ENCODE results near the gene ZNF692. TPM values are rescaled to one million over a fixed set of nuclear protein-coding genes. Genes with fewer than 3 reads are reported as not detected.

The ZNF692 gene
- polyA plus RNA-seq, 2 donors: 36.3 to 120 TPM

- Histone ChIP-seq H3K9me3 (ENCODE audit: control insufficient read depth in 2 of 2, insufficient read depth in 1 of 2, low read depth in 1 of 2, low read length in 1 of 2) (no peaks in the 10 kb centered on the region), H3K27me3 (ENCODE audit: control insufficient read depth in 1 of 2, insufficient read depth in 2 of 2, low read length in 2 of 2) (no peaks in the 10 kb centered on the region), H3K4me3 (ENCODE audit: low read depth in 1 of 2, low read length in 2 of 2) (no peak overlapping the region), H3K36me3 (ENCODE audit: control insufficient read depth in 2 of 2, insufficient read depth in 2 of 2, low read length in 1 of 2) (peaks cover 0 to 28% of the 10 kb centered on the region in 2 donors), H3K27ac (ENCODE audit: low read depth in 2 of 2, low read length in 1 of 2) (peak overlapping the region in 1 of 2 donors; percentile 59), H3K4me1 (ENCODE audit: control insufficient read depth in 2 of 2, insufficient read depth in 2 of 2, low read length in 1 of 2) (peaks cover 4 to 17% of the 10 kb centered on the region in 2 donors)
- WGBS, 2 donors: 50 to 60% methylated on average over 3 of the region's 3 CpGs
These were observed 37.8 kb downstream of the ZNF692 start for GRCh38 chr1:248821101-248821500.

- 82 to 85% methylated on average over 7 of the region's 7 CpGs for WGBS, 2 donors
- H3K9me3 ChIP-seq (ENCODE audit: control insufficient read depth in 2 of 2, insufficient read depth in 1 of 2, low read depth in 1 of 2, low read length in 1 of 2): no peaks in the 10 kb centered on the region
- H3K27ac ChIP-seq (ENCODE audit: low read depth in 2 of 2, low read length in 1 of 2): no peak overlapping the region
- H3K36me3 ChIP-seq (ENCODE audit: control insufficient read depth in 2 of 2, insufficient read depth in 2 of 2, low read length in 1 of 2): peaks cover 2 to 34% of the 10 kb centered on the region in 2 donors
- H3K27me3 ChIP-seq (ENCODE audit: control insufficient read depth in 1 of 2, insufficient read depth in 2 of 2, low read length in 2 of 2): no peaks in the 10 kb centered on the region
- no peak overlapping the region for H3K4me3 ChIP-seq (ENCODE audit: low read depth in 1 of 2, low read length in 2 of 2)
- peaks cover 4 to 15% of the 10 kb centered on the region in 2 donors for H3K4me1 ChIP-seq (ENCODE audit: control insufficient read depth in 2 of 2, insufficient read depth in 2 of 2, low read length in 1 of 2)
These were observed 38.8 kb downstream of the ZNF692 start for GRCh38 chr1:248820041-248820585.

GRCh38 chr1:248818505-248819374 lies 40.1 kb downstream of the ZNF692 start:
- Histone ChIP-seq H3K4me3 (ENCODE audit: low read depth in 1 of 2, low read length in 2 of 2) (no peak overlapping the region), H3K27me3 (ENCODE audit: control insufficient read depth in 1 of 2, insufficient read depth in 2 of 2, low read length in 2 of 2) (no peaks in the 10 kb centered on the region), H3K27ac (ENCODE audit: low read depth in 2 of 2, low read length in 1 of 2) (peak overlapping the region; percentile 10 to 33), H3K4me1 (ENCODE audit: control insufficient read depth in 2 of 2, insufficient read depth in 2 of 2, low read length in 1 of 2) (peaks cover 2 to 8% of the 10 kb centered on the region in 2 donors), H3K9me3 (ENCODE audit: control insufficient read depth in 2 of 2, insufficient read depth in 1 of 2, low read depth in 1 of 2, low read length in 1 of 2) (no peaks in the 10 kb centered on the region), H3K36me3 (ENCODE audit: control insufficient read depth in 2 of 2, insufficient read depth in 2 of 2, low read length in 1 of 2) (peaks cover 8 to 39% of the 10 kb centered on the region in 2 donors)
- WGBS, 2 donors: 78% methylated on average over 5 of the region's 5 CpGs

- H3K27ac ChIP-seq (ENCODE audit: low read depth in 2 of 2, low read length in 1 of 2): no peak overlapping the region
- no peak overlapping the region for H3K4me3 ChIP-seq (ENCODE audit: low read depth in 1 of 2, low read length in 2 of 2)
- no peaks in the 10 kb centered on the region for H3K9me3 ChIP-seq (ENCODE audit: control insufficient read depth in 2 of 2, insufficient read depth in 1 of 2, low read depth in 1 of 2, low read length in 1 of 2)
- no peaks in the 10 kb centered on the region for H3K27me3 ChIP-seq (ENCODE audit: control insufficient read depth in 1 of 2, insufficient read depth in 2 of 2, low read length in 2 of 2)
- 76 to 84% methylated on average over 6 of the region's 6 CpGs for WGBS, 2 donors
- peaks cover 2 to 4% of the 10 kb centered on the region in 2 donors for H3K4me1 ChIP-seq (ENCODE audit: control insufficient read depth in 2 of 2, insufficient read depth in 2 of 2, low read length in 1 of 2)
- peaks cover 11 to 48% of the 10 kb centered on the region in 2 donors for H3K36me3 ChIP-seq (ENCODE audit: control insufficient read depth in 2 of 2, insufficient read depth in 2 of 2, low read length in 1 of 2)
These were observed 41.8 kb downstream of the ZNF692 start for GRCh38 chr1:248817065-248817464.

GRCh38 chr1:248816042-248816851 lies 42.6 kb downstream of the ZNF692 start:
- no peak overlapping the region for H3K4me3 ChIP-seq (ENCODE audit: low read depth in 1 of 2, low read length in 2 of 2)
- no peak overlapping the region for H3K27ac ChIP-seq (ENCODE audit: low read depth in 2 of 2, low read length in 1 of 2)
- no peaks in the 10 kb centered on the region for H3K9me3 ChIP-seq (ENCODE audit: control insufficient read depth in 2 of 2, insufficient read depth in 1 of 2, low read depth in 1 of 2, low read length in 1 of 2)
- 86 to 91% methylated on average over 13 of the region's 13 CpGs for WGBS, 2 donors
- peaks cover 2 to 3% of the 10 kb centered on the region in 2 donors for H3K4me1 ChIP-seq (ENCODE audit: control insufficient read depth in 2 of 2, insufficient read depth in 2 of 2, low read length in 1 of 2)
- H3K36me3 ChIP-seq (ENCODE audit: control insufficient read depth in 2 of 2, insufficient read depth in 2 of 2, low read length in 1 of 2): peaks cover 11 to 54% of the 10 kb centered on the region in 2 donors
- H3K27me3 ChIP-seq (ENCODE audit: control insufficient read depth in 1 of 2, insufficient read depth in 2 of 2, low read length in 2 of 2): no peaks in the 10 kb centered on the region

- no peaks in the 10 kb centered on the region for H3K27me3 ChIP-seq (ENCODE audit: control insufficient read depth in 1 of 2, insufficient read depth in 2 of 2, low read length in 2 of 2)
- peaks cover 11 to 56% of the 10 kb centered on the region in 2 donors for H3K36me3 ChIP-seq (ENCODE audit: control insufficient read depth in 2 of 2, insufficient read depth in 2 of 2, low read length in 1 of 2)
- WGBS, 2 donors: 87 to 88% methylated on average over 10 of the region's 10 CpGs
- H3K27ac ChIP-seq (ENCODE audit: low read depth in 2 of 2, low read length in 1 of 2): no peak overlapping the region
- no peak overlapping the region for H3K4me3 ChIP-seq (ENCODE audit: low read depth in 1 of 2, low read length in 2 of 2)
- peaks cover 2 to 11% of the 10 kb centered on the region in 2 donors for H3K4me1 ChIP-seq (ENCODE audit: control insufficient read depth in 2 of 2, insufficient read depth in 2 of 2, low read length in 1 of 2)
- no peaks in the 10 kb centered on the region for H3K9me3 ChIP-seq (ENCODE audit: control insufficient read depth in 2 of 2, insufficient read depth in 1 of 2, low read depth in 1 of 2, low read length in 1 of 2)
These were observed 43.4 kb downstream of the ZNF692 start for GRCh38 chr1:248815407-248816034.

GRCh38 chr1:248814351-248814750 lies 44.5 kb downstream of the ZNF692 start:
- Histone ChIP-seq H3K27me3 (ENCODE audit: control insufficient read depth in 1 of 2, insufficient read depth in 2 of 2, low read length in 2 of 2) (no peaks in the 10 kb centered on the region), H3K36me3 (ENCODE audit: control insufficient read depth in 2 of 2, insufficient read depth in 2 of 2, low read length in 1 of 2) (peaks cover 11 to 56% of the 10 kb centered on the region in 2 donors), H3K4me3 (ENCODE audit: low read depth in 1 of 2, low read length in 2 of 2) (no peak overlapping the region), H3K4me1 (ENCODE audit: control insufficient read depth in 2 of 2, insufficient read depth in 2 of 2, low read length in 1 of 2) (peaks cover 2 to 16% of the 10 kb centered on the region in 2 donors), H3K9me3 (ENCODE audit: control insufficient read depth in 2 of 2, insufficient read depth in 1 of 2, low read depth in 1 of 2, low read length in 1 of 2) (no peaks in the 10 kb centered on the region), H3K27ac (ENCODE audit: low read depth in 2 of 2, low read length in 1 of 2) (no peak overlapping the region)
- WGBS, 2 donors: 90 to 95% methylated on average over 16 of the region's 16 CpGs

- H3K36me3 ChIP-seq (ENCODE audit: control insufficient read depth in 2 of 2, insufficient read depth in 2 of 2, low read length in 1 of 2): peaks cover 11 to 51% of the 10 kb centered on the region in 2 donors
- H3K9me3 ChIP-seq (ENCODE audit: control insufficient read depth in 2 of 2, insufficient read depth in 1 of 2, low read depth in 1 of 2, low read length in 1 of 2): no peaks in the 10 kb centered on the region
- WGBS, 2 donors: 95% methylated on average over 8 of the region's 8 CpGs
These were observed 45.3 kb downstream of the ZNF692 start for GRCh38 chr1:248813546-248813945.

More at GRCh38 chr1:248813546-248813945, 45.3 kb downstream of the ZNF692 start:
- H3K27me3 ChIP-seq (ENCODE audit: control insufficient read depth in 1 of 2, insufficient read depth in 2 of 2, low read length in 2 of 2): no peaks in the 10 kb centered on the region
- peaks cover 2 to 13% of the 10 kb centered on the region in 2 donors for H3K4me1 ChIP-seq (ENCODE audit: control insufficient read depth in 2 of 2, insufficient read depth in 2 of 2, low read length in 1 of 2)
- no peak overlapping the region for H3K4me3 ChIP-seq (ENCODE audit: low read depth in 1 of 2, low read length in 2 of 2)
- no peak overlapping the region for H3K27ac ChIP-seq (ENCODE audit: low read depth in 2 of 2, low read length in 1 of 2)
